ENCODE measurements around the gene ZNF710. TPM values are rescaled to one million over a fixed set of nuclear protein-coding genes. Genes with fewer than 3 reads are reported as not detected.

ZNF710 gene
- total and polyA plus RNA-seq, 9 of the 15 experiments (the other 6 are each of a cell fraction or from before 2014, with no cell fraction given) = 0.56 to 14.2 (median 5.2) TPM

DNA sequence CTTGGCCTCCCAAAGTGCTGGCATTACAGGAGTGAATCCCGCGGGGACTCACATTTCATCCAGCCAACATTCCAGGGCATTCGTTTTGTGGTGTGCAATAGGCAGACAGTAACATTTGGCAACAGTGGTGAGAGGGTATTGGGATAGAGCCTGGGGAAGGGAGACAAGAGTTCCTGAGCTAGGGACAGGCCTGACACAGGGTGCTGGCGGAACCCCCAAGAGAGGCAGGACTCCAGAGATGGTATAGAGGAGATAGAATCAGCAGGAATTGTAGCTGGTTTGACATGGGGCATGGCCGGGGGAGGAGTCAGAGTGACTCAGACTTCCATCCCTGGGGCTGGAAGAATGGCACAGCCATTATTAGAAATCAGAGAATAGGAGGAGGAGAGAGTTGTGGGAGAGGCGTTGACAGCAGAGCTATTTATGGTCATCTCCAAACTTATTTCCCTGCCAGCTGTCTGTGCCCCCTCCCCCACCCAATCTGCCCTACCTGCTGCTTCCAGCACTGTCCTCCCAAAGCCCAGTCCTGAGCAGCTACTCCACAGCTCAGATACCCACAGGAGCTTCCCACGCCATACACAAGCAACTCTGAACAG lies 105.5 kb downstream of the ZNF710 start:
- peak in 2 of 4 experiments; percentile 39 to 53 for DNase-seq (ENCODE audit: extremely low read depth in 1 of 4, low spot score in 3 of 4)
- Histone ChIP-seq H3K79me2 (ENCODE audit: control insufficient read depth, insufficient read depth, low read length) (peaks cover 6% of the 10 kb centered on the region; the same call in 2 of the 3 replicates), H3K27me3 (ENCODE audit: control insufficient read depth in 2 of 2, insufficient read depth in 2 of 2, low read length in 2 of 2) (no peaks in the 10 kb centered on the region), H3K27ac (ENCODE audit: extremely low read depth, low read depth, low read length) (no peak overlapping the region), H3K4me2 (ENCODE audit: insufficient read depth, low read length) (0 out of 2 replicates have a peak overlapping the region, but pooled peaks have one; percentile 8), H2AFZ (ENCODE audit: low read depth, low read length) (no peak overlapping the region), H3K4me3 (no peak overlapping the region), H3K36me3 (ENCODE audit: control insufficient read depth, insufficient read depth, low read length) (no peaks in the 10 kb centered on the region), H4K20me1 (replicated peaks; ENCODE audit: control insufficient read depth, insufficient read depth, low read length) (no peaks in the 10 kb centered on the region), H3K9me3 (replicated peaks; ENCODE audit: control insufficient read depth, insufficient read depth, low read depth, low read length) (no peaks in the 10 kb centered on the region), H3K4me1 (replicated peaks in 1 of 2; ENCODE audit: control insufficient read depth in 2 of 2, insufficient read depth in 2 of 2, low read length in 2 of 2) (peaks cover 7 to 23% of the 10 kb centered on the region in 2 experiments; a peak in 4 of 5 replicates), H3K9me1 (ENCODE audit: control insufficient read depth, insufficient read depth, low read length) (no peaks in the 10 kb centered on the region), H3K9ac (ENCODE audit: insufficient read depth in 1 of 2, low read depth in 2 of 2, low read length in 2 of 2) (peak overlapping the region in 1 of 2 experiments; percentile 74; a peak in 1 of 4 replicates)
- CTCF ChIA-PET (ENCODE audit: low intra/inter-chr PET ratio) = no interaction called here
- 24% methylated on average over 7 of the region's 7 CpGs for WGBS (ENCODE audit: insufficient coverage, low coverage, missing lambda C conversion rate)
- FAIRE-seq = no peak
- no TSS peak for BruUV-seq (replicated peaks)
- ATAC-seq = no peak
- intact Hi-C loops (cut with micrococcal nuclease) (no loop called here), in situ Hi-C loops (cut with MboI) (no loop called here)
- POLR2A ChIA-PET = interaction anchor here (0.6 to 1.4 kb wide), 2 partner anchors 15 to 105 kb away, joined by 3 to 5 read pairs; partner anchors contain the start of gene ZNF710
- TF ChIP-seq JUND (IDR thresholded peaks at IDR 0.05; ENCODE audit: borderline replicate concordance, low read depth, low read length) (peak; percentile 71), JUND (tag; IDR thresholded peaks at IDR 0.05; ENCODE audit: borderline replicate concordance, low read depth, low read length) (peak; percentile 53; the same call in 1 of the 3 replicates), ZNF311 (CRISPR knock-in tag; IDR thresholded peaks at IDR 0.05) (no peak), POLR2B (IDR thresholded peaks at IDR 0.05; ENCODE audit: low read depth, partially characterized antibody) (no peak), SOX6 (IDR thresholded peaks at IDR 0.05) (peak; percentile 64; the same call in 1 of the 2 replicates), RBM39 (optimal IDR thresholded peaks at IDR 0.05; ENCODE audit: low read depth, low read length) (no peak), TCF3 (CRISPR knock-in tag; IDR thresholded peaks at IDR 0.05) (no peak), MEF2D (tag; conservative IDR thresholded peaks at IDR 0.05; ENCODE audit: low read depth) (peak; percentile 59; the same call in 1 of the 2 replicates), SPI1 (IDR thresholded peaks at IDR 0.05; ENCODE audit: borderline replicate concordance, low read depth, low read length) (no peak), DPF2 (IDR thresholded peaks at IDR 0.05) (0 out of 2 replicates have a peak, but pooled peaks have one; percentile 13)
- TF ChIP-seq, protein P1, sequence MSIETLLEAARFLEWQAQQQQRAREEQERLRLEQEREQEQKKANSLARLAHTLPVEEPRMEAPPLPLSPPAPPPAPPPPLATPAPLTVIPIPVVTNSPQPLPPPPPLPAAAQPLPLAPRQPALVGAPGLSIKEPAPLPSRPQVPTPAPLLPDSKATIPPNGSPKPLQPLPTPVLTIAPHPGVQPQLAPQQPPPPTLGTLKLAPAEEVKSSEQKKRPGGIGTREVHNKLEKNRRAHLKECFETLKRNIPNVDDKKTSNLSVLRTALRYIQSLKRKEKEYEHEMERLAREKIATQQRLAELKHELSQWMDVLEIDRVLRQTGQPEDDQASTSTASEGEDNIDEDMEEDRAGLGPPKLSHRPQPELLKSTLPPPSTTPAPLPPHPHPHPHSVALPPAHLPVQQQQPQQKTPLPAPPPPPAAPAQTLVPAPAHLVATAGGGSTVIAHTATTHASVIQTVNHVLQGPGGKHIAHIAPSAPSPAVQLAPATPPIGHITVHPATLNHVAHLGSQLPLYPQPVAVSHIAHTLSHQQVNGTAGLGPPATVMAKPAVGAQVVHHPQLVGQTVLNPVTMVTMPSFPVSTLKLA (conservative IDR thresholded peaks at IDR 0.05) = no peak
- TF ChIP-seq, protein P2, sequence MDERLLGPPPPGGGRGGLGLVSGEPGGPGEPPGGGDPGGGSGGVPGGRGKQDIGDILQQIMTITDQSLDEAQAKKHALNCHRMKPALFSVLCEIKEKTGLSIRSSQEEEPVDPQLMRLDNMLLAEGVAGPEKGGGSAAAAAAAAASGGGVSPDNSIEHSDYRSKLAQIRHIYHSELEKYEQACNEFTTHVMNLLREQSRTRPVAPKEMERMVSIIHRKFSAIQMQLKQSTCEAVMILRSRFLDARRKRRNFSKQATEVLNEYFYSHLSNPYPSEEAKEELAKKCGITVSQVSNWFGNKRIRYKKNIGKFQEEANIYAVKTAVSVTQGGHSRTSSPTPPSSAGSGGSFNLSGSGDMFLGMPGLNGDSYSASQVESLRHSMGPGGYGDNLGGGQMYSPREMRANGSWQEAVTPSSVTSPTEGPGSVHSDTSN (CRISPR knock-in tag; IDR thresholded peaks at IDR 0.05; ENCODE audit: low read depth) = no peak
- TF ChIP-seq, protein P2 (tag; conservative IDR thresholded peaks at IDR 0.05; ENCODE audit: low read depth) = peak; percentile 64; the same call in 1 of the 2 replicates

All from K562 (cell line).